GM23338 (cell line): ENCODE results near the gene CCNA2. TPM values are rescaled to one million over a fixed set of nuclear protein-coding genes. Genes with fewer than 3 reads are reported as not detected.

Source experiments
- ATAC-seq: fragments of 200-7000 bp; cut with Tn5 transposase; 3 replicates; pipeline ENCODE4 v1.9.1; 2020
- DNase-seq: peaks from one replicate; pipeline ENCODE4 v3.0.0-alpha.2; 2015; ENCODE audit warnings: low spot score
- H2AFZ ChIP-seq: fragments of 200-600 bp; sonication (generic); 2 replicates; pipeline ENCODE4 v1.8.0; 2016; ENCODE audit warnings: antibody characterized with exemption, mild to moderate bottlenecking, moderate library complexity
- H3F3A ChIP-seq: fragments of 200-600 bp; sonication (generic); replicated peaks from 2 replicates; pipeline ENCODE4 v1.8.0; 2017; ENCODE audit warnings: antibody characterized with exemption, mixed run types, low read depth
- H3K27ac ChIP-seq: fragments of 200-600 bp; sonication (generic); 2 replicates; pipeline ENCODE4 v1.6.1; 2016; ENCODE audit warnings: low read depth
- H3K27me3 ChIP-seq: fragments of 200-600 bp; sonication (generic); 2 replicates; pipeline ENCODE4 v1.8.0; 2016; ENCODE audit warnings: mild to moderate bottlenecking, mixed run types, moderate library complexity; ENCODE audit not compliant: insufficient read depth
- H3K36me3 ChIP-seq: fragments of 200-600 bp; sonication (generic); 2 replicates; pipeline ENCODE4 v1.8.0; 2016; ENCODE audit warnings: mild to moderate bottlenecking; ENCODE audit not compliant: insufficient read depth
- H3K4me1 ChIP-seq: fragments of 200-600 bp; sonication (generic); 2 replicates; pipeline ENCODE4 v1.8.0; 2016; ENCODE audit warnings: mild to moderate bottlenecking, moderate library complexity; ENCODE audit not compliant: insufficient read depth
- H3K4me2 ChIP-seq: fragments of 200-600 bp; sonication (generic); 2 replicates; pipeline ENCODE4 v1.7.1; 2017; ENCODE audit warnings: mixed run types
- H3K4me3 ChIP-seq: fragments of 200-600 bp; sonication (generic); 2 replicates; pipeline ENCODE4 v1.6.1; 2016; ENCODE audit warnings: mixed run types
- H3K79me2 ChIP-seq: fragments of 200-600 bp; sonication (generic); replicated peaks from 2 replicates; pipeline ENCODE4 v1.8.0; 2017; ENCODE audit warnings: mild to moderate bottlenecking; ENCODE audit not compliant: insufficient read depth
- H3K9me2 ChIP-seq: fragments of 200-600 bp; sonication (generic); 2 replicates; pipeline ENCODE4 v1.8.0; 2017; ENCODE audit not compliant: insufficient read depth
- H4K20me1 ChIP-seq: fragments of 200-600 bp; sonication (generic); replicated peaks from 2 replicates; pipeline ENCODE4 v1.8.0; 2017; ENCODE audit warnings: mild to moderate bottlenecking; ENCODE audit not compliant: insufficient read depth
- H3K27ac Mint-ChIP-seq: 2 replicates; pipeline ENCODE4 v1.8.0; 2020; ENCODE audit warnings: inconsistent platforms, mild to moderate bottlenecking, moderate library complexity, mixed read lengths
- H3K27me3 Mint-ChIP-seq: 3 replicates; pipeline ENCODE4 v1.8.0; 2022; ENCODE audit warnings: low read depth, mild to moderate bottlenecking, moderate library complexity, mixed read lengths, inconsistent platforms; ENCODE audit not compliant: insufficient read depth, poor library complexity
- H3K36me3 Mint-ChIP-seq: 3 replicates; pipeline ENCODE4 v1.8.0; 2021; ENCODE audit warnings: low read depth, mild to moderate bottlenecking, inconsistent platforms, moderate library complexity, mixed read lengths
- H3K4me1 Mint-ChIP-seq: 3 replicates; pipeline ENCODE4 v1.8.0; 2020; ENCODE audit warnings: mild to moderate bottlenecking, inconsistent platforms, mixed read lengths
- H3K4me3 Mint-ChIP-seq: 3 replicates; pipeline ENCODE4 v1.8.0; 2021; ENCODE audit warnings: moderate library complexity, mild to moderate bottlenecking, inconsistent platforms, mixed read lengths
- H3K9me3 Mint-ChIP-seq: 3 replicates; pipeline ENCODE4 v1.8.0; 2020; ENCODE audit warnings: moderate library complexity, mild to moderate bottlenecking, inconsistent platforms, mixed read lengths
- CTCF ChIP-seq, 2 experiments: fragments of 200-600 bp in 1 of 2; sonication (generic) in 1 of 2; conservative IDR thresholded peaks; 2 replicates each; pipeline versions ENCODE4 v1.5.1 to v1.6.1; 2016 to 2017; ENCODE audit warnings: antibody characterized with exemption in 2 of 2, low read depth in 2 of 2, mild to moderate bottlenecking in 2 of 2, moderate library complexity in 1 of 2
- ETS1 ChIP-seq: IDR thresholded peaks from 2 replicates; pipeline ENCODE4 v1.6.1; 2016; ENCODE audit warnings: antibody characterized with exemption
- EZH2phosphoT487 ChIP-seq: fragments of 200-600 bp; sonication (generic); IDR thresholded peaks from one replicate; pipeline ENCODE4 v1.8.1; 2018; ENCODE audit warnings: antibody characterized with exemption; ENCODE audit not compliant: unreplicated experiment
- NANOG ChIP-seq: IDR thresholded peaks from 2 replicates; pipeline ENCODE4 v1.6.1; 2016; ENCODE audit warnings: antibody characterized with exemption, borderline replicate concordance
- POLR2AphosphoS5 ChIP-seq: IDR thresholded peaks from 2 replicates; pipeline ENCODE4 v1.6.1; 2016; ENCODE audit warnings: antibody characterized with exemption, low read depth
- REST ChIP-seq: IDR thresholded peaks from one replicate; pipeline ENCODE4 v1.6.1; 2018; ENCODE audit warnings: antibody characterized with exemption; ENCODE audit not compliant: unreplicated experiment
- ZNF114 ChIP-seq: fragments of 250-450 bp; sonication (Bioruptor Pico); IDR thresholded peaks from 2 replicates; pipeline ENCODE4 v1.5.0; 2020; ENCODE audit warnings: mild to moderate bottlenecking, moderate library complexity
- ZNF462 ChIP-seq: fragments of 250-450 bp; sonication (Bioruptor Pico); IDR thresholded peaks from 2 replicates; pipeline ENCODE4 v1.5.0; 2020; ENCODE audit warnings: mild to moderate bottlenecking, moderate library complexity
- polyA plus RNA-seq: library from polyadenylated mRNA; unstranded; fragments of >200 nt; fragmentation: Nextera tagmentation; extraction: Ambion mirVana; gene quantifications from 2 replicates; pipeline ENCODE4 v1.2.1, GENCODE V29; 2016
- total RNA-seq: library from RNA; depleted of rRNA; stranded (reverse); fragments of >200 nt; shearing (Covaris generic); gene quantifications from 2 replicates; pipeline ENCODE4 v1.2.3, GENCODE V29; 2014

CCNA2 gene
- total and polyA plus RNA-seq, 2 experiments from 2014 or later, result 60.5 to 160 TPM

- no peak overlapping the region for H2AFZ ChIP-seq
- TF ChIP-seq CTCF (conservative IDR thresholded peaks at IDR 0.05; ENCODE audit: low read depth in 2 of 2) (no peak), ZNF114 (CRISPR knock-in tag) (no peak), ETS1 (no peak), EZH2phosphoT487 (no peak)
- H3F3A ChIP-seq, result no peaks in the 10 kb centered on the region
- peaks cover 31% of the 10 kb centered on the region for H3K4me1 Mint-ChIP-seq
- H3K36me3 Mint-ChIP-seq, result no peaks in the 10 kb centered on the region
- no peak overlapping the region for H3K4me3 Mint-ChIP-seq
- no peak overlapping the region for H3K27ac Mint-ChIP-seq
- H3K27ac ChIP-seq, result no peak overlapping the region
- ATAC-seq, result no peak
- H3K27me3 Mint-ChIP-seq, result peaks cover 2% of the 10 kb centered on the region
- DNase-seq, result no peak
- H3K4me3 ChIP-seq, result no peak overlapping the region
- no peaks in the 10 kb centered on the region for H3K36me3 ChIP-seq
- H3K79me2 ChIP-seq, result no peaks in the 10 kb centered on the region
- H3K4me1 ChIP-seq, result peaks cover 13% of the 10 kb centered on the region
- H3K27me3 ChIP-seq, result no peaks in the 10 kb centered on the region
- H4K20me1 ChIP-seq, result no peaks in the 10 kb centered on the region
- no peaks in the 10 kb centered on the region for H3K9me3 Mint-ChIP-seq
- no peak overlapping the region for H3K4me2 ChIP-seq
- no peaks in the 10 kb centered on the region for H3K9me2 ChIP-seq
Observed at GRCh38 chr4:121791481-121791880, 32.2 kb downstream of the CCNA2 start.

GRCh38 chr4:121790976-121791375, 32.7 kb downstream of the CCNA2 start:
- Histone ChIP-seq H2AFZ (no peak overlapping the region), H4K20me1 (no peaks in the 10 kb centered on the region), H3K27me3 (no peaks in the 10 kb centered on the region), H3K4me3 (no peak overlapping the region), H3K4me1 (peaks cover 12% of the 10 kb centered on the region), H3F3A (no peaks in the 10 kb centered on the region), H3K4me2 (no peak overlapping the region), H3K9me2 (no peaks in the 10 kb centered on the region), H3K36me3 (no peaks in the 10 kb centered on the region), H3K79me2 (no peaks in the 10 kb centered on the region), H3K27ac (no peak overlapping the region)
- Mint-ChIP-seq H3K4me1 (peaks cover 27% of the 10 kb centered on the region), H3K27me3 (peaks cover 2% of the 10 kb centered on the region), H3K27ac (no peak overlapping the region), H3K9me3 (no peaks in the 10 kb centered on the region), H3K36me3 (no peaks in the 10 kb centered on the region), H3K4me3 (no peak overlapping the region)
- ATAC-seq (no peak), DNase-seq (no peak)
- TF ChIP-seq NANOG, result no peak
- no peak for TF ChIP-seq POLR2AphosphoS5
- TF ChIP-seq ZNF462 (CRISPR knock-in tag), result no peak
- no peak for TF ChIP-seq ETS1
- TF ChIP-seq REST, result no peak
